Stimulated activated CD4-positive, alpha-beta T cell treated with anti-CD3 and anti-CD28 coated beads, Interleukin-2, amount 100 ng/mL, for 48 hours (primary cell): ENCODE data around the gene MCCD1.

Source experiments
- DNase-seq, 2 donors: peaks; one replicate each; pipeline ENCODE4 v3.0.0-alpha.2; 2020

MCCD1 gene

GRCh38 chr6:31513456-31514165 lies 15.2 kb upstream of the MCCD1 start:
- DNase-seq, result no peak

DNA sequence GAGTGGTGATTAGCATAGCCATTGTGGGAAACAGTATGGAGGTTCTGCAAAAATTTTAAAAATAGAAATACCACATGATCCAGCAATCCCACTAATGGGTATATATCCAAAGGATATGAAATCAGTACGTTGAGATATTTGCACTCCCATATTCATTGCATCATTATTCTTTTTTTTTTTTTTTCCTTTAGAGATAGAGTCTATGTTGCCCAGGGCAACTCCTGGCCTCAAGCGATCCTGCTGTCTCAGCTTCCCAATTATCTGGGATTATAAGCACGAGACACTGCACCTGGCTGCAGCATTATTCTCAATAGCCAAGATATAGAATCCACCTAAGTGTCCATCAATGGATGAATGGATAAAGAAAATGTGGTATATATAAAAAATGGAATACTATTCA lies 6.9 kb upstream of the MCCD1 start:
- DNase-seq, result no peak

DNA sequence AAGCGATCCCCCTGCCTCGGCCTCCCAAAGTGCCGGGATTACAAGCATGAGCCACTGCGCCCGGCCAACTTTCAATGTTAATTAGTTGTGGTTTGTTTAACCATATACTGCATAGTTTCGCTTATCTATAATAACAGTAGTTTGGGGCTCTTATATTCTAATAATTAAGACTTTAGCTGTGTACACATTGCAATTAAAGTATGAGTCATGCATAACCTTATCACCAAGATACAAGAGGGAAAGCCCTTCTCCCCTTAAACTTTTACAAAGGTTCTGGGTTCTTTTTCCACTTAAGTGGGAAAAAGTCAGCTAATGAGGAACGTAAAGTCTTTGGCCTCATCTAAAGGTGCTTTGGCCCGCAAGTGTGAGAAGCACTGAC lies 3.2 kb upstream of the MCCD1 start:
- no peak for DNase-seq

DNA sequence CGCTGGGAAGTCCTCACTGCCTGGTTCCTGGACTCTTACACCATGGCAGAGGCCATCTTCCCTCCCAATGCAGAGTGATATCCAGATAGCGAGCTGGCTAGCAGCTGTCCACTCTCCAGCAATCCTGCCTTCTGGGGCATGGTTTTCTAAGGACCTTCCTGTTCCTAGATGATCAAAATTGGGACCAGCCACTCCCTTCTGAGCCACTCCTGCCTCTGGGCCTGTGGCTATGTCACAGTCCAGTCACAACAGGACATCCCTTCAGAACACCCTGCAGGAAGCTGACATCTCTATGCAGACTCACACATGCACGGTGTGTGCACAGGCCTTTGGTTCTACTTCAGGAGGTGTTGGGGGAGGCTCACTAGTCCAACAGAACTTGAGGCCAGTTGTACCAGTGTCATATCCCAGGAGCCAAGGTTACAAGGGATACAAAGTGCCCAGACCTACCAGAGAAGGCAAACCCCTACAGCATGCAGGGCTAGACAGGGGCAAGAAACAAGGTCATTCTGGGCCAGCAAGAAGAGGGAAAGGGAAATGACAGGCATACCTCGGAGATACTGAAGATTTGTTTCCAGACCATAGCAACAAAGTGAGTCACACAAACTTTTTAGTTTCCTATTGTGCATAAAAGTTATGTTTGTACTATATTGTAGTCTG lies 2.7 kb upstream of the MCCD1 start:
- DNase-seq, result no peak

- DNase-seq, result no peak
Observed at GRCh38 chr6:31528307-31528777, 420 bp upstream of the MCCD1 start.

DNA sequence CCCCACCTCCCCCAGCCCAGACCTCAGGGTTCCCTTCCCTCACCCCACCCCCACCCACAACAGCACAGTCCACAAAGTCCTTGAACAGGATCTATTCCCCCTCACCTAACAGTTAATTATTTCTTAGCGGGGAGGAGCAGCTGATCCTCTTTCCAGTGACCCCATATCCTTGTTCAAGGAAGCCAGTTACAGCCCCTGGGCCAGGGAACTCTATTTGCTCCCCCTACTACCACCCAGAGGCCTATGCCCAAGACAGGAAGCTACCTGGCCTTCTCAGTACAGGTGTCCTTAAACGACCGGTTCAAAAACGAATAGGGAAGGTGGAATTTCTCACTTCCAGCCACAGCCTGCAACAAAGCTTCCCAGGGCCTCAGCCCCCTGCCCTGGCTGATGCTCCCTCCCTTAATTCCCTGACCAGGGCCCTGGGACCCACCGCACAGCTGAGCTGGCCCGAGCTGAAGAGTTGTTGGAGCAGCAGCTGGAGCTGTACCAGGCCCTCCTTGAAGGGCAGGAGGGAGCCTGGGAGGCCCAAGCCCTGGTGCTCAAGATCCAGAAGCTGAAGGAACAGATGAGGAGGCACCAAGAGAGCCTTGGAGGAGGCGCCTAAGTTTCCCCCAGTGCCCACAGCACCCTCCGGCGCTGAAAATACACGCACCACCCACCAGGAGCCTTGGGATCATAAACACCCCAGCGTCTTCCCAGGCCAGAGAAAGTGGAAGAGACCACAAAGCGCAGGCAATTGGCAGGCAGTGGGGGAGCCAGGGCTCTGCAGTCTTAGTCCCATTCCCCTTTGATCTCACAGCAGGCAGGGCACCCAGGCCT lies 778 bp downstream of the MCCD1 start:
- DNase-seq, result no peak

DNA sequence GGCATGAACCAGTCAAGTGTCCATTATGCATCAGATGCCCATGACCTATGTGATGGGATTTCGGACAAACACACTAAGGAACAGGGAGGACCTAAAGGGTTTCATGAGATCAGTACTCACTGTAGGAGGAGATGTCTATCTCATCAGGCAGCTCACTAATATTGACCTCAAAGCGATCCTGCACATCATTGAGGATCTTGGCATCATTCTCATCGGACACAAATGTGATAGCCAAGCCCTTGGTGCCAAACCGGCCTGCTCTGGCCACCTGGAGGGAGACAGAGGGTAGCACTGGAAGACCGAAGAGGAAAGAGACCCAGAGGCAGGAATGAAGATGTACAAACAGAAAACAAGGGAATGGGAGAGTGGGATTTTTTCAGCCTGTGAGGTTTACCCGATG lies 1.9 kb downstream of the MCCD1 start:
- no peak for DNase-seq

DNA sequence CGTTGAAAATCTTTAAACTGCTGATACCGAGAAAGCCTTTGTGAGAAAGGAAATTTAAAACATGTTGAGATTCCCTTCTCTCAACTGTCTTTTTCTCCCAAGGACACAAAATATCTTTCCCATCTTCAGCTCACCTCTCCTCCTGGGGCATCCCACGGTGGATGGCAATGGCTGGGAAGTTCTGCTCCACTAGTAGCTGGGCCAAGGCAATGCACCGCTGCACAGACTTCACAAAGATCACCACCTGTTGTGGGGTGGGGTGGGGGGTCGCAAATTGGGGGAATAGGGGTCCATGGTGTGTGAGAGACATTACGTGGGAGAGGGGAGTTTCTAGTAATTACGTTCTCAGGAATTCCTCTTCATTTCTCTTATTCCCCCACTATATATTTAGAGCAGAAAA lies 2.4 kb downstream of the MCCD1 start:
- DNase-seq, result no peak

- no peak for DNase-seq
Observed at GRCh38 chr6:31531771-31532643, 3.2 kb downstream of the MCCD1 start.

- no peak for DNase-seq
Observed at GRCh38 chr6:31532644-31533454, 4.1 kb downstream of the MCCD1 start.

DNA sequence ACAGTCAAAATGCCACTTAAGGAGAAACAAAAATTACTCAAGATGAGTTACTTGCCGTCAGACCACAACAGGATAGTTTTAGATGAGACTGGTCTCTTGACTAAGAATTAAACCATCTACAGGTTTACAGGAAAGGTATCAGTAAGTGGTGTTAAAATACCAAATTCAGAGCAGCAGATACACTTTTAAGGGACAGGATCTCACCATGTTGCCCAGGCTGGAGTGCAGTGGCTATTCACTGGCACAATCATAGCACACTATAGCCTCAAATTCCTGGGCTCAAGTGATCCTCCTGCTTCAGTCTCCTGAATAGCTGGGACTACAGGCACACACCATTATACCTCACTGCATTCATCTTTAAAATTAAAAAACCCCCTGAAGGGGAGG lies 4.7 kb downstream of the MCCD1 start:
- DNase-seq, result no peak

DNA sequence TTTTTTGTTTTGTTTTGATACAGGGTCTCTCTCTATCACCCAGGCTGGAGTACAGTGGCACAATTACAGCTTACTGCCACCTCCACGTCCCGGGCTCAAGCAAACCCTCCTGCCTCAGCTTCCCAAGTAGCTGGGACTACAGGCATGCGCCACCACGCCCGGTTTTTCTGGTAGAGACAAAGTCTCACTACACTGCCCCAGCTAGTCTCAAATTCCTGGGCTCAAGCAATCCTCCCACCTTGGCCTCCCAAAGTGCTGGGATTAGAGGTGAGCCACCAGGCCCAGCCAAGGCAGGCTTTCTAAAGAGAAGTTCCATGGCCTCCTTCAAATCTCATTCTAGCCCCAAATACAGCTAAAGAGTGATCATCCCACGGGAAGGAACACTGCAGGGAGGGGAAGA lies 5.2 kb downstream of the MCCD1 start:
- no peak for DNase-seq

- no peak for DNase-seq
Observed at GRCh38 chr6:31534521-31535040, 5.8 kb downstream of the MCCD1 start.

DNA sequence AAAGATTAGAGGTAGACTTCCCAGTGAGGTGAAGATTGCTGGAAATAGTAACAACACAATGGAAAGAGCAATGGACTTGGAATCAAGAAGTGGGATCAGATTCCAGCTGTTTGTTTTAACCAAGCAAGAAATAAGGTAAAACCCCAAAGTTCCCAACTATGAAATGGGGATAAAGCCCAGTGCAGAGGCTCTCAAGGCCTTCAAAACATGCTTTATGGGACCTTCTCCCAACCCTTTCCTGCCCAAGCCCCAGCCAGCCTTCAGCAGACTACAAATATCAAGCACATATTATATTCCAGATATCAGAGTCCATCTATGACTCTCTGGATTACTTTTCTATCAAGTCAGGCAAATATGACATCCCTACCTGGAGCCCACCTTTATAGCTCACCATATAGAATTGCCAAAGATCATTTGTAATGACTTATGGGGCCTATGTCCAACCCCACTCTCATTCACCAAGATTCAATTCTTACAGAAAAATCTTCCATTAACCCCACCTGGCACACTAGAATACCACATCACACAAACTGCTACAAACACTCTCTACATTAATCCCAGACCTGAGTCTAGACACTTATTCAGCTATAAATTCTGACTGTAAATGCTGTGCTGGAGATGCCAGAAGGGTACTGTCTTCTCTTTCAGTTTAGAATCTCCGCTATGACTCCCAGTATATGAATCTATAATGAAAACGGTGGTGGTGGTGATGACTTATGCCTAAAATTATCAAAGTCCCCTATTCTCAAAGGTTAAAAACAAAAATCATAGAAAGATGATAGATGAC lies 7.0 kb downstream of the MCCD1 start:
- no peak for DNase-seq

DNA sequence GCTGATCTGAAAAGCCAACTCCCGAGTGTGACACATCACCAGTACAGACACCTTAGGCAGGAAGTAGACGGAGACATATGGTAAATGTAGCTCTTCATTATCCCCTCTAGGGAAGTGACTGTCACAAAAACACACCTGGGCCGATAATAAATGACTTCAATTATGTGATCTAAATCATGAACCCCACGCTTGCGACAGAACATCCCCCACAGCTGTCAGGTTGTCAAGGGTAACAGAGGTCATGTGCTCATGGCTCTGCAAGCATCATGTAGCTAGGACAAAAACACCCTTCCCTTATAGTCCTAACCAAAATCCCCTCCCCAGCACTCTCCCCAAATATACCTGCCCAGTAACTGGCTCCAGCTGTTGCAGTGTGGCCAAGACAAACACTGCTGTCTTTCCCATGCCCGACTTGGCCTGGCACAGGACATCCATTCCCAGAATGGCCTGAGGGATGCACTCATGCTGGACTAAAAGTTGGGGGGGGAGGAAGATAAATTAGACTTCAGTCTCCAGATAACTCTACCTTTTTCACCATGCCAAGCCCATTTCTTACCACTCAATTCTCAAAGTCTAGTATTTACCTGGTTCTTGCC lies 10.1 kb downstream of the MCCD1 start:
- no peak for DNase-seq

DNA sequence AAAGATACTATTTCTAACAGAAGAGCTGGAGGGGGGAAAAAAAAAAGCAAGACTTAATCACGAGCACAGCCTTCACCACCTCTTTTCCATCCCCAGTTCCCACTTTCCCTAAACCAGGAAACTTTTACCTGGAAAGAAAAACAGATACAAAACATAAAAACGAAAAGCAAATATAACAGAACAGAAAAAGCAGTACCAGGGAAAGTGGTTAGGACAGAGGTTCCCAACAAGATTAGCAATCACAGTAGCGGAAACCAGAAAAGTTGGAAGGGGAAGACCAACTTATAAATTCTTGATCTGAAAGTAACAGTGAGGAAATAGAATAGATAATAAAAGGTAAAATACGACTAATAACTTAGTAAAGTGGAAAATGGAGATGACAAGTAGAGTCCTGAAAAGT lies 11.9 kb downstream of the MCCD1 start:
- DNase-seq, result no peak

DNA sequence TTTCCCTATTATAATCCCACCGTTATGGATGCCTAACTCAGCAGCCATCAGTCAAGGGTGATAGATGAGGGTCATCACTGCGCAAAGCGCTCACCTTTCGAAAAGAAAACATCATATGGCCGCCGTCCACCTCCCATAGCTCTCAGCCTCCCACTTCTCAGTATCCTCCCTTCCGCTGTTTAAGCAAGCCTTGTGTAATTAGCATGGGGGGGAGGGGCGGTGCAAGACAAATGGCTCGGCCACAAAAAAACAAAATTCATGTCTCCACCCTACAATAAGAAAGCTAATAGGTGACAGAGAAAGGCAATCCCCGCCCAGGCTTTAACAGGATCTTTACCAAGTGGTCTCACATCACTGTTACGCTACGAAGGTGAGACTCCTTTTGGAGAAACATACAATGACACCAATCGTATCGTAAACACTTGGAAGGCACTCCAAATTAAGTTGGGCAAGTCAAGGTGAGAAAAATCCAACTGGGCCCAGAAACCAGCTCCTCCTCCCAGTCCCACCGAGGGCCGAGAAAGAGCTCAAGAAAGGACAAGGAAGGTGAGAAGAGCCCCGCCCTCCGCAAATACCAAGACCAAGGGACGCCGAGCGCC lies 12.4 kb downstream of the MCCD1 start:
- peak; percentile 56 for DNase-seq

DNA sequence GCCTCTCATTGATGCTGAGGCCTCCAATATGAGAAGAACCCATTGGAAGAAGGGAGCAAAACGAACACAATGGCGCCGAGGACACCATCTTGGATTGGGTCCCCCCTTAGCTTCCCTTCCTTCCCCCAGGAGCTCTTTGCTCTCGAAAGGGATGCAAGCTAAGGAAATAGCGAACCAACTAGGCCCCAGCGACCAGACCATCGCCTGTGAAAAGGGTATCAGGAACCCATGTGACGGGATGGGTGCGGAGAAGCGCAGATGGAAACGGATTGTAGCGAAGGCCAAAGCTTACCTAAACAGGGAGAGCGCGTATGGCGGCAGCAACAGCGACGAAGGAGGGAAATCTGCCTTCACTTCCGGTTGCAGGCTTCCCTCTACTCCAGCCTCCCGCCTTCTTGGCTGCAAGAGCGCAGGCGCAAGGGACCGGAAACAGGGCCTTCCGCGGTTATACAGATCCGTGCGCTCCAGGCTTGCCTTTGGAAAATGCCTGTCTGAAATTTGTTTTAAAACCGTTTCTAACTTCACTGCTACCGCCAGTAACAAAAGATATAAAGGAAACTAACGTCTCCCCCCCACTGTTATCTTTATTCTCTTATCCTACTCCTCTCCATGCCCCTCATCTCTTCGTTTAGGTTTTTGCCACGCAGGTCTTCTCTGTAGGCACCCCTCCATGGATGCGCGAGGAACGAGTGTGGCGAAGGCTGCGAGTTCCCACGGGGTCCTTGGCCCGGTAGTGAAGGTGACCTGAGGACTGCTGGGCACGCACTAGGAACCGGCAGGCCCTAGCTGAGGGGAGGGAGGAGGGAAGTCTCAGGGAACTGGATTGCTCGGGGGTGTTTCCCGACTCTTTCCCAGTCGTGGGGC lies 13.1 kb downstream of the MCCD1 start, which contains the start of gene DDX39B:
Gene DDX39B (minus strand): TSS at position 346 of the 864 bp plus-strand sequence. CDS start 1,471 bp downstream, outside the sequence.
- DNase-seq, result peak; percentile 86 to 87

DNA sequence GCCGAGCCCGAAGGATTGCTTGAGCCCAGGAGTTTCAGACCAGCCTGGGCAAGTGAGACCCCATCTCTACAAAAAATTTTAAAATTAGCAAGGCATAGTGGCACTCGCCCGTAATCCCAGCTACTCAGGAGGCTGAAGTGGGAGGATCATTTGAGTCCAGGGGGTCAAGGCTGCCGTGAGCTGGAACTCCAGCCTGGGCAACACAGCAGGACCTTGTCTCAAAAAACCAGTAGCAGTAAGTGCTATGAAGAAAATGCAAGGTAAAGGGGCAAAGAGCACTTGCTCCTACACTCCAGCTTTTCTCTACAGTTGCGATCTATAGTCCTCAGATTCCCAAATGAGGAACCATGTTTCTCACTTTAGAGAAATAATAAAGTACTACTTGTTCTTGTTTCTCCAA lies 14.9 kb downstream of the MCCD1 start:
- DNase-seq, result no peak
